Activated CD4-positive, alpha-beta T cell treated with anti-CD3 and anti-CD28 coated beads, Interleukin-2, amount 10 ng/mL, durations not matched to agents 7 days and 5 days (primary cell): Measurements from ENCODE around the gene GLA. TPM values are rescaled to one million over a fixed set of nuclear protein-coding genes. Genes with fewer than 3 reads are reported as not detected.

Experiments
- CTCF ChIA-PET: fragments of 350-600 bp; sonication (Branson Sonifier 250); formaldehyde crosslinking; loops from one replicate; lab custom pipeline; 2021; ENCODE audit warnings: antibody characterized with exemption; lab: Charles Lee
- POLR2A ChIA-PET: fragments of 350-600 bp; sonication (Branson Sonifier 250); formaldehyde crosslinking; loops from one replicate; lab custom pipeline; 2021; ENCODE audit warnings: antibody characterized with exemption; lab: Charles Lee
- DNase-seq: peaks from one replicate; pipeline ENCODE4 v3.0.0-alpha.2; 2020
- H3K27ac Mint-ChIP-seq: one replicate; pipeline ENCODE4 v1.8.0; 2021; ENCODE audit warnings: mild to moderate bottlenecking, moderate library complexity, mixed read lengths
- H3K27me3 Mint-ChIP-seq: one replicate; pipeline ENCODE4 v1.8.0; 2021; ENCODE audit warnings: mixed read lengths
- H3K36me3 Mint-ChIP-seq: one replicate; pipeline ENCODE4 v1.8.0; 2021; ENCODE audit warnings: low read depth, mixed read lengths
- H3K4me1 Mint-ChIP-seq: one replicate; pipeline ENCODE4 v1.8.0; 2021; ENCODE audit warnings: mixed read lengths
- H3K4me3 Mint-ChIP-seq: one replicate; pipeline ENCODE4 v1.8.0; 2021; ENCODE audit warnings: mild to moderate bottlenecking, moderate library complexity, mixed read lengths
- H3K9me3 Mint-ChIP-seq: one replicate; pipeline ENCODE4 v1.8.0; 2021; ENCODE audit warnings: mixed read lengths
- total RNA-seq, 2 experiments: library from RNA; stranded (reverse); gene quantifications; one replicate each; pipeline ENCODE4 v1.2.3, GENCODE V29; 2021

GLA gene
- total RNA-seq, 2 experiments from 2014 or later = 28.9 to 29.5 TPM

DNA sequence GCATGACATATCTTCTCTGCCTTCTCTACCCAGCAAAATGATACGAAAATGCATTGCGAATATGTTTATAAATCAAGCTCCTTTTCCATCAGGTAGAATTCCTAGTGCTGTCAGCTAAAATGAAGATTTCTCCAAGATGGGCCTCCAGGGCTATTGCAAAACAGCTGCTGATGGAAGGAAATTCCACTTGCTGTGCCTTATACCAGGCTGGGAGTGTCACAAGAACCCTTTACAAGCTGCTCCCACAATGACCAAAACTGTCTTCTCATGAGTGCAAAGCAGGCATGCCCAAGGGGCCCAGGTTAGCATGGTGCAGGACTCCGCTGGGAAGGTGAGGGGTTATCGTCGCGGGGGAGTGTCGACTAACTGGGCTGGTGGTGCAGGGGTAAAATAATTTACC lies 9.0 kb upstream of the GLA start:
- Mint-ChIP-seq H3K9me3 (no peaks in the 10 kb centered on the region), H3K27me3 (no peaks in the 10 kb centered on the region), H3K4me1 (peaks cover 36% of the 10 kb centered on the region), H3K27ac (peak overlapping the region; percentile 66), H3K4me3 (no peak overlapping the region), H3K36me3 (peaks cover 16% of the 10 kb centered on the region)
- DNase-seq = no peak
- ChIA-PET CTCF (interaction anchor here (0.5 to 1.9 kb wide), 5 partner anchors 9 to 1146 kb away, joined by 3 to 5 read pairs (median 5); no protein-coding TSS in a partner anchor), POLR2A (no interaction called here)

DNA sequence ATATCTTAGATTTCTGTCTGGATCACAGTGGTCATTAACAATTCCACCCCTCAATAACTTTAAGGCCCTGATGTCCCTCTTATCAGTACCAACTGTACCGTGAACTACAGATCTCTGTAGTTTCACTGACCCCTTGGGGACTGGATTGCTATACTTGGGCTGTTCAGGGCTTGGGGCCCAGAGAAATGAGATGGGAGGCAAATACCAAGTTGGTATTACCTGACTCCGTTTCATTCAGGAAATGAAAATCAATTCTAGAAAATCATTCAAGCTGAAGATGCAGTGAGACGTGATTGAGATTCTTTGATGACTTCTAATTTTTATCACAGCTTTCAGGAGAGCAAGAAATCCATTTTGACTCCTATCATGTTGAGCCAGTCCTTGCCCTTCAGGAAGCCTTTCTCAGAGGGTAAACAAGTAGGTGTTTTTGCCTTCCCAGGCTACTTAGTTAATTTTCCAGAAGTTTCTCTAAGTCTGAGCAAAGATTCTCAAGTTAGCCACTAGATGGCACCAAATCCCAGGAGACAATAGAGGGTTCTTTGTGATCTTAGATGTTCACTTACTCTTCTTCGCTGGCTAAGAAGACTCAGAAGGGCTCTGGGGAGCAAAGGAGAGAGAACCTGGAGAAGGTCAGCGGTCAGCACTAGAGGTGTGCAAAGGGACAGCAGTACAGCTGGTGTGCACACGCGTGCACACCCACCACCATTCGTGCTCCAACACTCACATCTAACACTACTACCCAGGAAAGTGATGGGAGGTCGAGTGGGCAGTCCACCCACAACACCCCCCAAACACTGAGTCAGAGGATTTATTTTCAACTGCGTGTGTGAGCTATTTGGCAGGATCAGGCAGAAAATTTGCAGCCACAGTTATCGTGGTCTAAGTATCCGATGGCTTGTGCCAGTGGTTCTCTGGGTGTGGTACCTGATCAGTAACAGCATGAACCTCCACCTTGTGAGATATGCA lies 7.7 kb upstream of the GLA start:
- POLR2A ChIA-PET = no interaction called here
- no peaks in the 10 kb centered on the region for H3K9me3 Mint-ChIP-seq
- CTCF ChIA-PET = interaction anchor here (0.6 to 1.9 kb wide), 7 partner anchors 9 to 1550 kb away, joined by 3 to 5 read pairs (median 3); no protein-coding TSS in a partner anchor
- no peaks in the 10 kb centered on the region for H3K27me3 Mint-ChIP-seq
- no peak overlapping the region for H3K4me3 Mint-ChIP-seq
- H3K36me3 Mint-ChIP-seq = peaks cover 17% of the 10 kb centered on the region
- peak overlapping the region; percentile 50 for H3K27ac Mint-ChIP-seq
- DNase-seq = peak; percentile 61
- peaks cover 40% of the 10 kb centered on the region for H3K4me1 Mint-ChIP-seq

- H3K9me3 Mint-ChIP-seq = no peaks in the 10 kb centered on the region
- POLR2A ChIA-PET = no interaction called here
- DNase-seq = no peak
- no peaks in the 10 kb centered on the region for H3K27me3 Mint-ChIP-seq
- CTCF ChIA-PET = no interaction called here
- peaks cover 14% of the 10 kb centered on the region for H3K36me3 Mint-ChIP-seq
- no peak overlapping the region for H3K4me3 Mint-ChIP-seq
- peaks cover 33% of the 10 kb centered on the region for H3K4me1 Mint-ChIP-seq
- H3K27ac Mint-ChIP-seq = no peak overlapping the region
These were observed 4.3 kb upstream of the GLA start for GRCh38 chrX:101411984-101412383.

DNA sequence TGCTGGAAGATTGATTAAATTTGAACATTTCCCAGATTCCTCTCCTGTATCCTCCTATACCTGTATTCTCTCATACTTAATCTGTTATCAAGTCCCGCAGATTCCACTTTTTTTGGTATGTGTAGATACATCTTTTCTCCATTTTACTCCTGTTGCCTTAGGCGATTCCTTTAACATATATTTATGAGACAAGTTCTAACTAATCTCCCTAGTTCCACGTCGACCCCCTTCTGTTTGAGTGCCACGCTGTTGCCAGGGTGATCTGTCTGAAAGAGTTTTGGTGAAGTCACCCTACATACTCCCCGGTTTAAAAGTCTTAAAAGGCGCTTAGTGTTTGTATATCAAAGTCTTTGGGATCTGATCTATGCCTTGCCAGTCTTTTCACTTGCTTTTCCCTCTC lies 2.7 kb upstream of the GLA start:
- no peaks in the 10 kb centered on the region for H3K9me3 Mint-ChIP-seq
- ChIA-PET CTCF (no interaction called here), POLR2A (no interaction called here)
- H3K36me3 Mint-ChIP-seq = peaks cover 14% of the 10 kb centered on the region
- H3K4me1 Mint-ChIP-seq = peaks cover 34% of the 10 kb centered on the region
- DNase-seq = no peak
- peak overlapping the region; percentile 65 for H3K27ac Mint-ChIP-seq
- no peaks in the 10 kb centered on the region for H3K27me3 Mint-ChIP-seq
- H3K4me3 Mint-ChIP-seq = peak overlapping the region; percentile 57

DNA sequence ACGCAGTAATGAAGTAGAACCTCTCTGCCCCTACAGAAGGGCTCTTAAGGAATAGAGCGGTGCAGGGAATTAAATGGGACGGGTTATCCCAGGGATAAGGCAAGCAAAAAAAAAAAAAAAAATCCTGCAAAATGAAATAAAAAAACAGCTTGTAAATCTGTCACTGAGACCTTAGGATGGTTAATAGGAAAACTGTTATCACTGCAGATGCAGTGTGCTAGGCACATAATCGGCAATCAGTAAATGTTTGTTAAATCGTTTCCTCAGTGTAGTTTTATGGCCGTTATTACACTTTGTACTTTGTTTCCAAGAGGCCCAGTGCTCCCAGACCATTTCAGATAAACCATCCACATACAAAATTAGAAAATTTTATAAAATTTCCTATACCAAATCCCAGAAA lies 1.3 kb upstream of the GLA start:
- H3K4me1 Mint-ChIP-seq = peaks cover 29% of the 10 kb centered on the region
- peak overlapping the region; percentile 83 for H3K4me3 Mint-ChIP-seq
- DNase-seq = no peak
- POLR2A ChIA-PET = no interaction called here
- CTCF ChIA-PET = interaction anchor here (0.6 to 0.7 kb wide), 2 partner anchors 62 to 248 kb away, joined by 3 read pairs; no protein-coding TSS in a partner anchor
- H3K27ac Mint-ChIP-seq = peak overlapping the region; percentile 95
- H3K36me3 Mint-ChIP-seq = peaks cover 15% of the 10 kb centered on the region
- no peaks in the 10 kb centered on the region for H3K27me3 Mint-ChIP-seq
- no peaks in the 10 kb centered on the region for H3K9me3 Mint-ChIP-seq

GRCh38 chrX:101408532-101408841 lies 762 bp upstream of the GLA start:
- ChIA-PET POLR2A (no interaction called here), CTCF (no interaction called here)
- Mint-ChIP-seq H3K27me3 (no peaks in the 10 kb centered on the region), H3K36me3 (peaks cover 18% of the 10 kb centered on the region), H3K9me3 (no peaks in the 10 kb centered on the region), H3K4me1 (peaks cover 30% of the 10 kb centered on the region), H3K27ac (peak overlapping the region; percentile 95), H3K4me3 (peak overlapping the region; percentile 83)
- DNase-seq = no peak

DNA sequence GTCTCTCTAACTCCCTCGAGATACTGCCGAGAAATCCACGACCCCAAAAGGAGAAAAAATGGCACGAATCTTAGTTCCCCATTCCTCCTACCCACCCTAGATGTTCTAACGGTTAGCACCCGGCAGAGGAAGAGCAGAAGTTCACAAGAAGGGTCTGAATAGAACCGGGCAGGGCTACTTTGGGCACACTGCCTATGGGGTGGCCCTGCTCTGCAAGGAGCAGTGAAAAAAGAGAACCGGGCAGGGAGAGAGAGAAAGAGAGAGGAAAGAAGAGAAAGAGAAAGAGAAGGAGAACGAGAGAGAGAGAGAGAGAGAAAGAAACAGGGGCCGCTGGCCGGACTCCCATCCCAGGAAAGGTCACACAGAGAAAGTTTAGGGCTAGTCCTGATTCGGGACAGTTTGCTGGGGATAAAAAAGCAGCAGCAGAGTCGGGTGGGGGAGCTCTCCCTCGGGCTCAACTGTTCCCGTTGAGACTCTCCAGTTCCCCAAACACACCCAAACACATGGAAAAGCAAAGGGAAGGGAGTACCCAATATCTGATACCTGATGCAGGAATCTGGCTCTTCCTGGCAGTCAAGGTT lies 468 bp downstream of the GLA start:
- CTCF ChIA-PET = interaction anchor here (0.9 kb wide), 1 partner anchor 18 kb away, joined by 3 read pairs; no protein-coding TSS in a partner anchor
- POLR2A ChIA-PET = no interaction called here
- Mint-ChIP-seq H3K27me3 (no peaks in the 10 kb centered on the region), H3K4me1 (peaks cover 22% of the 10 kb centered on the region), H3K36me3 (peaks cover 15% of the 10 kb centered on the region), H3K9me3 (no peaks in the 10 kb centered on the region), H3K27ac (peak overlapping the region; percentile 95), H3K4me3 (peak overlapping the region; percentile 83)
- DNase-seq = peak; percentile 8

GRCh38 chrX:101399825-101400224 lies 7.9 kb downstream of the GLA start:
- peaks cover 31% of the 10 kb centered on the region for H3K36me3 Mint-ChIP-seq

DNA sequence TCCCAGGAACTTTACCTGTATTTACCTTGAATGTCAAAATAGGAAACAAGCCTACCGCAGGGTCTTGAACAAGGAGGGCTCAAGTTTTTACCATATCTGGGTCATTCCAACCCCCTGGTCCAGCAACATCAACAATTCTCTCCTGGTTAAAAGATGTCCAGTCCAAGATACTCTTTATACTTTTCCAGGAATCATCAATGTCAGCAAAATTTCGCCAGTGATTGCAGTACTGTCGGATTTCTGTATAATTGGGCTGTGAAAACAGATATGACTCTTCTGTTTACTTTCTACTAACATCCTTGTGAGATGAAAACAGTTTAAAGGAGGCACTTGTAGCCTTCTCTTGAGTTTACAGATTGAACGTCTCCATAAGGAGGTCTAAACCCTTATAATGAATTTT lies 9.0 kb downstream of the GLA start:
- ChIA-PET POLR2A (no interaction called here), CTCF (no interaction called here)
- no peak for DNase-seq
- Mint-ChIP-seq H3K4me3 (no peak overlapping the region), H3K4me1 (peaks cover 5% of the 10 kb centered on the region), H3K9me3 (no peaks in the 10 kb centered on the region), H3K36me3 (peaks cover 30% of the 10 kb centered on the region), H3K27me3 (no peaks in the 10 kb centered on the region), H3K27ac (no peak overlapping the region)

More at GRCh38 chrX:101399825-101400224, 7.9 kb downstream of the GLA start:
- Mint-ChIP-seq H3K27me3 (no peaks in the 10 kb centered on the region), H3K4me3 (no peak overlapping the region), H3K4me1 (peaks cover 6% of the 10 kb centered on the region), H3K27ac (no peak overlapping the region), H3K9me3 (no peaks in the 10 kb centered on the region)
- no peak for DNase-seq
- ChIA-PET POLR2A (no interaction called here), CTCF (interaction anchor here (1.4 to 2.3 kb wide), 2 partner anchors 9 to 22 kb away, joined by 5 to 9 read pairs; partner anchors contain the start of gene RPL36A)

DNA sequence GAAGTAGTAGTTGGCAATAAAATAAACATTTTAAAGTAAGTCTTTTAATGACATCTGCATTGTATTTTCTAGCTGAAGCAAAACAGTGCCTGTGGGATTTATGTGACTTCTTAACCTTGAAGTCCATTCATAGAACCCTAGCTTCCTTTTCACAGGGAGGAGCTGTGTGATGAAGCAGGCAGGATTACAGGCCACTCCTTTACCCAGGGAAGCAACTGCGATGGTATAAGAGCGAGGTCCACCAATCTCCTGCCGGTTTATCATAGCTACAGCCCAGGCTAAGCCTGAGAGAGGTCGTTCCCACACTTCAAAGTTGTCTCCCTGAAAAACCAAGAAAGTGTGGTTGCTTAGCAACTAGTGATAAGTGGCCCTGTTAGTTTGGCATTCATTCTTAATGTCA lies 9.9 kb downstream of the GLA start:
- no peaks in the 10 kb centered on the region for H3K27me3 Mint-ChIP-seq
- POLR2A ChIA-PET = no interaction called here
- no peak overlapping the region for H3K27ac Mint-ChIP-seq
- CTCF ChIA-PET = no interaction called here
- DNase-seq = no peak
- H3K9me3 Mint-ChIP-seq = no peaks in the 10 kb centered on the region
- H3K4me3 Mint-ChIP-seq = no peak overlapping the region
- H3K36me3 Mint-ChIP-seq = peaks cover 37% of the 10 kb centered on the region
- peaks cover 13% of the 10 kb centered on the region for H3K4me1 Mint-ChIP-seq

GRCh38 chrX:101395789-101396188 lies 11.9 kb downstream of the GLA start:
- Mint-ChIP-seq H3K4me1 (peaks cover 21% of the 10 kb centered on the region), H3K27ac (no peak overlapping the region), H3K27me3 (no peaks in the 10 kb centered on the region), H3K9me3 (no peaks in the 10 kb centered on the region), H3K4me3 (no peak overlapping the region), H3K36me3 (peaks cover 46% of the 10 kb centered on the region)
- no peak for DNase-seq
- ChIA-PET POLR2A (no interaction called here), CTCF (interaction anchor here (0.7 kb wide), 1 partner anchor 9 kb away, joined by 3 read pairs; no protein-coding TSS in a partner anchor)

DNA sequence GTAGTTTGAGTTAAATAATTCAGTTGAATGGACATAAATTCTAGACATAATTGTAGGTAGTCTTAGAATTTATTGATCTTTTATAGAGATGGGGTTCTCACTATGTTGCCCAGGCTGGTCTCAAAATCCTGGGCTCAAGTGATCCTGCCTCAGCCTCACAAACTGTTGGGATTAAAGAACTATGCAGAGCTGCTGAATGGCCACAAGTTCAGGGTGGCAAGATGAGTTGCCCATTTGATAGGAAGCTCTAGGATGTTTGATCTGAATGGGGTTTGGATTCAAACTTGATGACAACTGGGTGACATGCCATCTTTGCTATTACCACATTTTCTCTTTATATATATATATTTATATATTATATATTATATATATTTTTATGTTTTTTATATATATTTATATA lies 13.4 kb downstream of the GLA start:
- no peak for DNase-seq
- Mint-ChIP-seq H3K27ac (no peak overlapping the region), H3K27me3 (no peaks in the 10 kb centered on the region), H3K9me3 (no peaks in the 10 kb centered on the region), H3K4me1 (peaks cover 25% of the 10 kb centered on the region), H3K4me3 (no peak overlapping the region), H3K36me3 (peaks cover 35% of the 10 kb centered on the region)
- ChIA-PET POLR2A (no interaction called here), CTCF (interaction anchor here (0.7 kb wide), 1 partner anchor 523 kb away, joined by 3 read pairs; no protein-coding TSS in a partner anchor)
